NCI-H1930 (cell line): ENCODE results near the gene TFEB.

Experiments
- DNase-seq, 2 experiments: peaks; one replicate each; lab custom pipeline; 2025; lab: John Stamatoyannopoulos, UW

Gene TFEB

DNA sequence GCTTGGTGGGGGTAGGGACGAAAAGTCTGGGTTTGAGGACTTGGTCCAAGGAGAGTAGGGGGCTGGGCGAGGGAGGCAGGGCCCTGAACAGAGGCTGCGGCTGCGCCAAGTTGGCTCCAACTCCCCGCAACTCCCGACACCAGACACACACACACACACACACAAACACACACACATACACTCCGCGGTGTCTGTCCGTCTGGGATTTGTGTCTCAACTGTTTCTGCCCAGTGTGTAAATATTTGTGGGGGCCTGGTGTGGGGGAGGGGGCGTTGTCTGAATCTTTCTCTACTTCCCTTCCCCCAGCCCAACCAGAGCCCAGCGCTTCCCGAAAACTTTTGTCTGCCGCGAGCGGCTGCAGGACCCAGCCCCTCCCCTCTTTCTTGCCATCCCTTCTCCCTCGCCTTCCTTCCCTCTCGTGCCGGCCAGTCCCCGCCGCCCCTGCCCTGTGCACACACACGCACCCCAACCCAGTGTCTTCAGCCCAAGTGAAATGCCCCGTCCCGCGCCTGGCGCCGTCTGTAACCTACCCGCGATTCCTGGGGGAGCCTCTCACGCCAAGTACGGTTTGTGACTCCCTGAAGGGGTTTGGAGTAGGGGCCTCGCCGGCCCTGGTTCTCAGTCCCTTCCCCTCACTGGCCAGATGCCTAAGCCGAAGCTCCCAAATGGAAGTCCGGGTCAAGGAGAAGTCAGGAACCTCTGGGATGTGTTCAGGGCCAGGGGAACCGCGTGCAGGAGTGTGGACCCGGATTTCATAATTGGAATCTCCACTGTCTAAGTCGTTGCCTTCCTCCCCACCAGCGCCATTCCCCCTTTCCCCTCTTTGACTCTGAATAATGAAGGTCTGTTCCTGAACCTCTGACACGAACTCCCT, 96.2 kb downstream of the TFEB start:
- no peak for DNase-seq

GRCh38 chr6:41638002-41638934, 97.1 kb downstream of the TFEB start, which contains the start of gene MDFI:
MDFI (plus strand) TSS chr6:41638468; CDS start chr6:41638750, 282 bp downstream.
- no peak for DNase-seq

GRCh38 chr6:41637194-41638001, 98.0 kb downstream of the TFEB start:
- no peak for DNase-seq

- DNase-seq, result no peak
Measured at GRCh38 chr6:41636833-41637193, 98.6 kb downstream of the TFEB start.

DNA sequence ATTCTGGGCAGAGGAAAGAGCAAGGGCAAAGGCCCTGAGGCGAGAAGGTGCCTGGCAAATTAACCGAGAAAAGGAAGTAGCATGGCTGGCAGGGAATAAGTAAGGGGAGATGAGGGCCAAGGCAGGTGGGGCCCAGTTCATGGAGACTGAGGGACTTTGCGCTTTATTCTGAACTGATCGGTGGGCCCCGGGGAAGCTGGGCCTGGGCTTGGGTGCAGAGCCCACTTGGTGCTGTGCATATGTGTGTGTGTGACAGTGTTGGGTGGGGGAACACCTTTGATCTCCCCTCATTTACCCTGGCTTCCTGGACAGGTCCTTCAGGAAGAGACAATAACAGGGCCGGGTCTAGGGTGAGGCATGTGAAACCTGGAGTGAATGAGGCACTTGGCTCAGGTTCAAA, 100.0 kb downstream of the TFEB start:
- DNase-seq, result no peak

DNA sequence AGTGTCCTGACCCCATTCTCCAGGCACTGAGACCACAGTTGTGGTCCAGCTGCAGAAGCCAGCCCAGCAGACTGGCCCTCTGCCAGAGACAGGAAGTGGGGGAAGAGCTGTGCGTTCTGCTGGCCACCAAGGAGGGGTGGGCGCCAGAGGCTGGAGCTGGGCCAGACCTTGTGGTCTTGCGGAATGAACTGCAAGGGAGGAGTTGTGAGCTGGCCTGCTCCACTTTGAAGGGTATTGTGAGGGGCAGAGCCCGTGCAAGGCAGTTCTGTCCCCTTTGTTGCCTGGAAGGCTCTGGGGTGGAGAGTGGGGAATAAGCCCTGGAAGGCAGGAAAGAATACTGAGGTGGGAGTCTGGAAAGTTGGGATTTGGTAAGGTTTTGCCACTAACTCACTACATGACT, 100.8 kb downstream of the TFEB start:
- no peak for DNase-seq
